Measurements from ENCODE around the gene AUNIP. TPM values are rescaled to one million over a fixed set of nuclear protein-coding genes. Genes with fewer than 3 reads are reported as not detected.
"Not testable (repeated sequence)": the region's sequence is repeated elsewhere in the genome, so short reads cannot be mapped to it uniquely, and the experiment has no call there.

The AUNIP gene
- total RNA-seq, 1 experiment from 2014 or later, result 12.1 TPM

DNA sequence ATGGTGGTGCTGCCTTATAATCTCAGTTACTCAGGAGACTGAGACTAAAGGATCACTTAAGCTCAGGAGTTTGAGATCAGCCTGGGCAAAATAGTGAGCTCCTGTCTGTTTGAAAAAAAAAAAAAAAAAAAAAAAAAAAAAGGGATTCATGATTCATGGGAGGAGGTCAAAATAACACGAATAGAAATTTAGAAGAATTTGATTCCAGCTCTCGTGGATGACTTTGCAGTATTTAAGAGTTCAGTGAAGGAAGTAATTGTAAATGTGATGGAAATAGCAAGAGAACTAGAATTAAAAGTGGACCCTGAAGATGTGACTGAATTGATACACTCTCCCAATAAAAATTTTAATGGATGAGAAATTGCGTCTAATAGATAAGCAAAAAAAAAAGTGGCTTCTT is 15.8 kb downstream of the AUNIP start:
- no peak for DNase-seq (ENCODE audit: low read depth, low spot score)
- H3K36me3 ChIP-seq (ENCODE audit: control insufficient read depth in 1 of 2, insufficient read depth in 2 of 2, low read length in 2 of 2), result no peaks in the 10 kb centered on the region; a peak in 1 of 4 replicates
- H3K4me2 ChIP-seq (ENCODE audit: low read length), result no peak overlapping the region
- no peaks in the 10 kb centered on the region for H4K20me1 ChIP-seq (ENCODE audit: insufficient read depth)
- no peak overlapping the region for H3K27ac ChIP-seq (ENCODE audit: low read depth, low read length)
- POLR2A ChIA-PET, result no interaction called here
- no peak overlapping the region for H3K9ac ChIP-seq (ENCODE audit: low read length)
- no peaks in the 10 kb centered on the region for H3K9me2 ChIP-seq (ENCODE audit: insufficient read depth)
- H3K79me2 ChIP-seq (ENCODE audit: insufficient read depth, low read length), result peaks cover 96% of the 10 kb centered on the region
- no peaks in the 10 kb centered on the region for H3K9me3 ChIP-seq (ENCODE audit: control insufficient read depth in 1 of 2, insufficient read depth in 1 of 2, low read depth in 1 of 2, low read length in 2 of 2)
- CTCF ChIA-PET, result no interaction called here
- H3K4me1 ChIP-seq (ENCODE audit: control insufficient read depth in 1 of 2, insufficient read depth in 2 of 2, low read length in 2 of 2), result no peaks in the 10 kb centered on the region; a peak in 1 of 4 replicates
- H3K4me3 ChIP-seq (replicated peaks in 1 of 2; ENCODE audit: low read depth in 1 of 2, low read length in 2 of 2), result no peak overlapping the region
- RAD21 ChIA-PET (ENCODE audit: low non-redundant PET in 1 of 2, low total read pairs in 2 of 2, uncharacterized antibody in 2 of 2, unreplicated experiment in 2 of 2), result no interaction called here
- no peaks in the 10 kb centered on the region for H3K27me3 ChIP-seq (ENCODE audit: insufficient read depth, low read length)
- H2AFZ ChIP-seq (ENCODE audit: low read depth, low read length, poor library complexity, severe bottlenecking), result no peak overlapping the region
- intact Hi-C loops (cut with micrococcal nuclease), result no loop called here
- BruUV-seq (replicated peaks), result no TSS peak
- ATAC-seq, result no peak
- TF ChIP-seq POLR2AphosphoS5 (IDR thresholded peaks at IDR 0.05; ENCODE audit: low read depth, low read length) (no peak), ZNF274 (IDR thresholded peaks at IDR 0.05; ENCODE audit: low read depth, low read length) (no peak), TCF7L2 (IDR thresholded peaks at IDR 0.05; ENCODE audit: borderline replicate concordance, extremely low read depth, insufficient read depth, insufficient read length) (no peak), EZH2 (IDR thresholded peaks at IDR 0.05) (no peak), CBX3 (IDR thresholded peaks at IDR 0.05; ENCODE audit: low read depth) (no peak), FOSL1 (IDR thresholded peaks at IDR 0.05; ENCODE audit: low read depth) (no peak), ZFX (IDR thresholded peaks at IDR 0.05) (no peak), EGR1 (IDR thresholded peaks at IDR 0.05; ENCODE audit: low read depth) (no peak), POLR2A (IDR thresholded peaks at IDR 0.05; ENCODE audit: borderline replicate concordance, extremely low read depth, insufficient read depth, insufficient read length) (no peak), SIN3A (IDR thresholded peaks at IDR 0.05; ENCODE audit: low read depth) (no peak)
- TF ChIP-seq, protein P1, sequence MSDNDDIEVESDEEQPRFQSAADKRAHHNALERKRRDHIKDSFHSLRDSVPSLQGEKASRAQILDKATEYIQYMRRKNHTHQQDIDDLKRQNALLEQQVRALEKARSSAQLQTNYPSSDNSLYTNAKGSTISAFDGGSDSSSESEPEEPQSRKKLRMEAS (IDR thresholded peaks at IDR 0.05), result no peak
- TF ChIP-seq, protein P2, sequence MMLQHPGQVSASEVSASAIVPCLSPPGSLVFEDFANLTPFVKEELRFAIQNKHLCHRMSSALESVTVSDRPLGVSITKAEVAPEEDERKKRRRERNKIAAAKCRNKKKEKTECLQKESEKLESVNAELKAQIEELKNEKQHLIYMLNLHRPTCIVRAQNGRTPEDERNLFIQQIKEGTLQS (IDR thresholded peaks at IDR 0.05), result no peak

DNA sequence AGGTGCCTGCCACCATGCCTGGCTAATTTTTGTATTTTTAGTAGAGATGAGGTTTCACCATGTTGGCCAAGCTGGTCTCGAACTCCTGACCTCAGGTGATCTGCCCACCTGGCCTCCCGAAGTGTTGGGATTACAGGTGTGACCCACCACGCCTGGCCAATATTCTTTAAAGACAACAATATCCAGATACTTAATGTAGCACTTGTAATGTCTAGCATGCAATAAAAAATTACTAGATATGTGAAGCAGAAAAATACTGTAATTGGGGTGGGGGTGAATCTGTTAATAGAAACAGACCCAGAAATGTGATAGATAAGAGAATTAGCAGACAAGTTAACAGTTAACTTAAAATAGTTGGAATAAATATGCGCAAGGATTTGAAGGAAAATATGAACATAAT is 19.4 kb downstream of the AUNIP start:
- POLR2A ChIA-PET; intact Hi-C loops (cut with micrococcal nuclease): not testable (repeated sequence)

More for the DNA sequence above, 19.4 kb downstream of the AUNIP start:
- H3K9ac ChIP-seq (ENCODE audit: low read length); H3K4me3 ChIP-seq (replicated peaks in 1 of 2; ENCODE audit: low read depth in 1 of 2, low read length in 2 of 2); H3K9me2 ChIP-seq (ENCODE audit: insufficient read depth); H4K20me1 ChIP-seq (ENCODE audit: insufficient read depth); ATAC-seq; H3K27me3 ChIP-seq (ENCODE audit: insufficient read depth, low read length); H3K9me3 ChIP-seq (ENCODE audit: control insufficient read depth in 1 of 2, insufficient read depth in 1 of 2, low read depth in 1 of 2, low read length in 2 of 2); H3K4me1 ChIP-seq (ENCODE audit: control insufficient read depth in 1 of 2, insufficient read depth in 2 of 2, low read length in 2 of 2); RAD21 ChIA-PET (ENCODE audit: low non-redundant PET in 1 of 2, low total read pairs in 2 of 2, uncharacterized antibody in 2 of 2, unreplicated experiment in 2 of 2); H3K4me2 ChIP-seq (ENCODE audit: low read length); BruUV-seq (replicated peaks); H3K27ac ChIP-seq (ENCODE audit: low read depth, low read length); DNase-seq (ENCODE audit: low read depth, low spot score); H2AFZ ChIP-seq (ENCODE audit: low read depth, low read length, poor library complexity, severe bottlenecking): not testable (repeated sequence)
- Histone ChIP-seq H3K79me2 (ENCODE audit: insufficient read depth, low read length) (peaks cover 92% of the 10 kb centered on the region), H3K36me3 (ENCODE audit: control insufficient read depth in 1 of 2, insufficient read depth in 2 of 2, low read length in 2 of 2) (peaks cover 0 to 14% of the 10 kb centered on the region in 2 experiments; a peak in 1 of 4 replicates)
- CTCF ChIA-PET, result interaction anchor here (0.6 kb wide), 1 partner anchor 56 kb away, joined by 3 read pairs; no protein-coding TSS in a partner anchor

Data from HCT116 (cell line).